HUES6 (cell line): ENCODE measurements around the gene KLHL33.

ENCODE experiments used
- H3K27ac ChIP-seq: 2 replicates; pipeline ENCODE4 v1.7.0; 2013; ENCODE audit warnings: low read depth, mild to moderate bottlenecking, low read length, inconsistent platforms
- H3K27me3 ChIP-seq: 2 replicates; pipeline ENCODE4 v1.6.1; 2013; ENCODE audit warnings: low read length; ENCODE audit not compliant: control insufficient read depth, insufficient read depth
- H3K36me3 ChIP-seq: 2 replicates; pipeline ENCODE4 v1.6.1; 2013; ENCODE audit warnings: low read length; ENCODE audit not compliant: control insufficient read depth, insufficient read depth
- H3K4me1 ChIP-seq: 2 replicates; pipeline ENCODE4 v1.6.1; 2013; ENCODE audit warnings: low read length; ENCODE audit not compliant: control insufficient read depth, insufficient read depth
- H3K4me3 ChIP-seq: 2 replicates; pipeline ENCODE4 v1.5.1; 2013; ENCODE audit warnings: low read depth, low read length
- H3K9ac ChIP-seq: one replicate; pipeline ENCODE4 v1.6.1; 2013; ENCODE audit warnings: mild to moderate bottlenecking, low read length
- H3K9me3 ChIP-seq: 2 replicates; pipeline ENCODE4 v1.6.1; 2013; ENCODE audit warnings: low read depth, low read length; ENCODE audit not compliant: control insufficient read depth, insufficient read depth

The KLHL33 gene, protein sequence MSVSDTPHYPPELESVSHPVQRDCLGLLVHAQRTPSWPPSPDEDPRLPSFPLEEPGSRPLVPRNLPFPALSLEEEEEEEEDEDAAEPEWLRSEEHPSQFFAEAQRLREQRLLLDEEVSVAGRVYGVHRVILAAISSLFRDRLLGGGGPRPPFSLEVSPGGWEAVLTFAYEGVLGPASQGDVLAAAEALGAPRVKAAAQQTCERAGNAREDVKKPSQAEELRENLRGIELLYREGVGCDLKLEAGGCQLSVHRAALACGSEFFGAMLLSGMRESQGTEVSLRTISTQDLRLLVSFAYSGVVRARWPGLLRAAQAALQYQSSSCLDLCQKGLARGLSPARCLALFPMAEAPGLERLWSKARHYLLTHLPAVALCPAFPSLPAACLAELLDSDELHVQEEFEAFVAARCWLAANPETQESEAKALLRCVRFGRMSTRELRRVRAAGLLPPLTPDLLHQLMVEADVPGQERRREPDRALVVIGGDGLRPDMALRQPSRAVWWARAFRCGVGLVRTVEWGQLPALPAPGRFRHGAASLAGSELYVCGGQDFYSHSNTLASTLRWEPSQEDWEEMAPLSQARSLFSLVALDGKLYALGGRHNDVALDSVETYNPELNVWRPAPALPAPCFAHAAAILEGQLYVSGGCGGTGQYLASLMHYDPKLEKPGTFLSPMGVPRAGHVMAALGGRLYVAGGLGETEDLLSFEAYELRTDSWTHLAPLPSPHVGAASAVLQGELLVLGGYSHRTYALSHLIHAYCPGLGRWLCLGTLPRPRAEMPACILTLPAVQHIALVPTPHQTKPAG

DNA sequence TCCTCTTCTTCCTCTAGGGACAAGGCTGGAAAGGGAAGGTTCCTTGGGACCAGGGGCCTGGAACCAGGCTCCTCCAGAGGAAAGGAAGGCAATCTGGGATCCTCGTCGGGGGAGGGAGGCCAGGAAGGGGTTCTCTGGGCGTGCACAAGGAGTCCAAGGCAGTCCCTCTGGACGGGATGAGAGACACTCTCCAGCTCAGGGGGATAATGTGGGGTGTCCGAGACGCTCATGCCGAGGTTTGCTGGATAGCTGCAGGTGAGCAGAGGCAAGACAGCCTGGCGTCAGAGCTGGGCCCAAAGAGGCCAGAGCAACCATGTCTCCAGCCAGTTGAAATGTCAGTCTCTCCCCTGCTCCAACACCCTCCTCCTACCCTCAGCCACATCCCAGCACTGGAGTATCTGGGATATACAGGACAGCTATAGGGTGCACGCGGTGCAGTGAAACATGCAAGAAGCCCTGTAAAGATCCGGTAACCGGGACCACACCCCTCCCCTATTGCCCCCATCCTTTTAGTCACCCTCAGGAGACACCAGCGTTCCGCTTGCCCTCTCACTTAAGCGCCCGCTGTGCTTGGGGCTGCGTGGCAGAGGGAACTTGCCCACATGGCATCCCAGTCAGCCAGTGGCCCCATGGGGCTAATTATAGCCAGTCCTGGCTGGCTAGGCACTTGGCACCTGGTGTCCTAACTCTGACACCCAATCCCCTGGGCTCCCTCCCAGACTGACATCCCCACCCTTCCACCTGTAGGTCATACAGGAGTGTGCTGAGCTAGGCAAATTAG, at the start of gene KLHL33:
Gene KLHL33 (minus strand): TSS at position 585 of the 781 bp plus-strand sequence. CDS start 355 bp downstream, at position 230.
- Histone ChIP-seq H3K9me3 (no peaks in the 10 kb centered on the region), H3K27ac (no peak within 1 kb of the TSS), H3K4me3 (no peak within 1 kb of the TSS)

DNA sequence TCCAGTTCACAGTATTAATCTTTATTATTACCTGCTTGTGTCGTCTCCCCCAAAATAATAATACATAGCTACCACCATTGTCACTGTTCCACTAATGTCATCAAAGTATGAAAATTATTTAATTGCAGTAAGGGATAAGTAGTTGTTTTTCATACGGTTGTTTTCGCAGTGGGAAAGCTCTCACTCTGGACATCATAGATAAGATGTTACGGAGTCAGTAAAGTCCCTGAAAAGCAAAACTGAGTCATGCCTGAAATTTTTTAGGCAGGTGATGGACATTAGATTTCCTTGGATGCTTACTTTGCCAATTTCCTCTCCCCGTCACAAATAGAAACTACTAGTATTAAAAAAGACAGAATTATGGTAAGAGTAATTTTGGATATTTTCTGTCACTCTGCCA, 46.4 kb upstream of the KLHL33 start:
- H3K9ac ChIP-seq: no peak overlapping the region
- H3K9me3 ChIP-seq: no peaks in the 10 kb centered on the region
- H3K4me3 ChIP-seq: no peak overlapping the region
- H3K36me3 ChIP-seq: peaks cover 25% of the 10 kb centered on the region
- no peak overlapping the region for H3K27ac ChIP-seq
- peaks cover 29% of the 10 kb centered on the region for H3K4me1 ChIP-seq
- no peaks in the 10 kb centered on the region for H3K27me3 ChIP-seq

More for the DNA sequence above, at the start of gene KLHL33:
- Histone ChIP-seq H3K27me3 (no peaks in the 10 kb centered on the region), H3K36me3 (no peaks in the 10 kb centered on the region), H3K9ac (no peak within 1 kb of the TSS), H3K4me1 (peaks cover 7% of the 10 kb centered on the region; the same call in 1 of the 2 replicates)

DNA sequence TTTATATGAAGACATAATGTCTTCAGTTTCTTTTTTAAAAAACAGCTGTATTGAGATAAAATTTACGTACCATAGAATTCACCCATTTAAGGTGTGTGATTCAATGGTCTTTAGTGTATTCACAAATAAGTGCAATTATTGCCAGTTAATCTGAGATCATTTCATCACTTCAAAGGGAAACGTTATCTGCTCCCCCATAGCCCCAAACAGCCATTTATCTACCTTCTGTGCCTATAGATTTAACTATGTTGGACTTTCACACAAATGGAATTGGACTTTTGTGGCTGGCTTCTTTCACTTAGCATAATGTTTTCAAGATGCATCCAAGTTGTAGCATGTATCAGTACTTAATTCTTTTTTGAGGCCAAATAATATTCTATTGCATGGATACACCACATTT, 42.9 kb upstream of the KLHL33 start:
- Histone ChIP-seq H3K9me3 (no peaks in the 10 kb centered on the region), H3K27me3 (no peaks in the 10 kb centered on the region), H3K9ac (no peak overlapping the region), H3K36me3 (peaks cover 60% of the 10 kb centered on the region), H3K4me1 (peaks cover 19% of the 10 kb centered on the region), H3K27ac (no peak overlapping the region), H3K4me3 (no peak overlapping the region)

DNA sequence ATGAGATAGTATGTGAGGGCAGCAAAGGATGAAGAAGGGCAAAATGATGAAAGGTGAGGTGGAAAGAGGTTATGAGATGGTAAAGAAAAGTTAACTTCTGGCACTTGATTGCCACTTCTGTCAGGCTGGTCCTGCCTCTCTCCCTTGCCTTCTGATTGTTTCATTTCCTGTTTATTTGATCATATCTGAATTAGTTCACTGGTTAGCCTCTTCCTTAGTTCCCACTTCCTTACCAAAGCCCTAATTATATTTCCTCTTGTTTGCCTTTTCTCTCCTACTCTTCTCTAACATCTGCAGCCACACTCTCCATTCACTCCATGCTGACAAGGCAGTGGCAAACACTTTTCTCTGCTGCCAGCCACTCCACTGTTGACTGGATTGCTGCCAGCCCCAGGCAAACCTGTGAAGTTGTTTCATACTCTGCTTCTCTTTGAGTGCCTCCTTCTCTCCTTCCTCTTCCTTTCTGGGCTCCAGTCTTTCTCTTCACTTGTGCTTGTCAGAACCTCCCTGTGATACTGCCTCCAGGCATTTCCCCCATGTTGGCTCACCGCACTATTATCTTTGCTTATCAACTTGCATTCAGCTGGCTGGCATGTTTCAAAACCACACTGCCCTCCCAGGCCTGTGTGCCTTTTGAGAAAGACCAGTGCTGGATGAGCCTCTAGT, 41.4 kb upstream of the KLHL33 start:
- no peak overlapping the region; the same call in 1 of the 2 replicates for H3K27ac ChIP-seq
- H3K27me3 ChIP-seq: no peaks in the 10 kb centered on the region
- no peak overlapping the region for H3K9ac ChIP-seq
- no peaks in the 10 kb centered on the region for H3K9me3 ChIP-seq
- peaks cover 16% of the 10 kb centered on the region for H3K4me1 ChIP-seq
- H3K36me3 ChIP-seq: peaks cover 75% of the 10 kb centered on the region
- no peak overlapping the region for H3K4me3 ChIP-seq

DNA sequence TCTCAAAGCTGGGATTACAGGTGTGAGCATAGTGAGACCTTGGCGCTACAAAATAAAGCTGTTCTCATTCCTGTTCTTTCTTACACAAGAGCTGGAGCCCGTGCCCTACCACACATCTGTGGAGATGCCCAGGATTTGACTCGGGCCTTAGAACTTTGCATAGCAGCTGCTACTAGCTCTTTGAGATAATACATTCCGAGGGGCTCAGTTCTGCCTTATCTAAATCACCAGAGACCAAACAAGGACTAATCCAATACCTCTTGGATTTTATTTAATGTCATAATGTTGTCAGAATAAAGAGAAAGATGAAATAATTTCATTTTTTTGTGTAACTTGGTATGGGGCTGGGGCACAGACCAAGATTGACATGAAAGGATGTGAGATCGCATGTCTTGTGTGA, 40.8 kb upstream of the KLHL33 start:
- H3K9me3 ChIP-seq: no peaks in the 10 kb centered on the region

DNA sequence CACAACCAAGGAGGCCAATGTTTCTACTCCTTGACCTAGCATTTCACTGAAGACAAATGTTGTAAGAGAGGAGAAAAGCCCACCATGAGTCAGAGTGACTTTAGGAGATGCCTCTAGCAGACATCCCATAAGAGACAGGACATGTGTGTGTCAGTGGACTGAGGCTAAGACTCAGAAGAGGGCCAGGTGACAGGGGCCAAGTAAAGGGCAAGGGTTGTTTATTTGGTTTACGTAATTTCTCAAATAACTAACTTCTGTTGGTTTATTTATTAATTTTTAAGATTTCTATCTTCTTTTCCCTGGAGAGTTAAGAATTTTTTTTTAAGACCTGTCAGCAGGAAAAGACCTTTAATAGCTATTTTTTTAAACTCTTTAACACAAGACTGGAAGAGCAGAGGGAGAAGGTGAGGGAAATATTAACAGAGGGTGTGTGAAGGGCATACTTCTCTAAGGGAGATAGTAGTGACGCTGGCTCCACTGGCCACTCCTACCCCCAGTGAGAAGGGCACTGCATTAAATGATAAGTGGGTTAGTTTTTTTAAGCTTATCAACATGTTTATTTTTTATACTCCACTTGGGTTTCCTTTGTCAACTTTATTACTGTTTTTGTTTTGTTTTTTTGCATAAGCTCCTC, 36.7 kb upstream of the KLHL33 start:
- H3K4me3 ChIP-seq: no peak overlapping the region; the same call in 1 of the 2 replicates
- H3K9me3 ChIP-seq: no peaks in the 10 kb centered on the region
- H3K4me1 ChIP-seq: peaks cover 16% of the 10 kb centered on the region
- H3K27ac ChIP-seq: no peak overlapping the region
- H3K27me3 ChIP-seq: no peaks in the 10 kb centered on the region
- no peak overlapping the region for H3K9ac ChIP-seq
- peaks cover 63% of the 10 kb centered on the region for H3K36me3 ChIP-seq

More for the DNA sequence above, 40.8 kb upstream of the KLHL33 start:
- H3K27ac ChIP-seq: no peak overlapping the region
- H3K27me3 ChIP-seq: no peaks in the 10 kb centered on the region
- H3K4me1 ChIP-seq: peaks cover 11% of the 10 kb centered on the region
- no peak overlapping the region for H3K9ac ChIP-seq
- H3K36me3 ChIP-seq: peaks cover 81% of the 10 kb centered on the region
- no peak overlapping the region for H3K4me3 ChIP-seq

DNA sequence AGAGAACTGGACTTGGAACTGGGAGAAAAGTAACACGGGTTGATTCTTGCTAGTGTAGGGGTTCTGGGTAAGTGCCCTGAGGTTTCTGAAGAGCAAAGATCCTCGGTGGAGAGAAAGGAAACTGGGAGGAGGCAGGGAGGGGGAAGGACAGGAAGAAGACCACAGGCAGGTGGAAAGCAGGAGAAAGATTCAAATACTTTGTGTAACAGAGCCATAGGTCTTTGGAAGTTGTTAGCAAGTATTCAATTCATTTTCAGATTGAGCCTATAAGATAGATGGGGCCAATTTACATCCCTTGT, 34.6 kb upstream of the KLHL33 start:
- Histone ChIP-seq H3K4me1 (peaks cover 11% of the 10 kb centered on the region), H3K9ac (peak overlapping the region; percentile 96), H3K4me3 (peak overlapping the region; percentile 92), H3K27me3 (no peaks in the 10 kb centered on the region), H3K27ac (no peak overlapping the region; the same call in 1 of the 2 replicates), H3K36me3 (peaks cover 42% of the 10 kb centered on the region), H3K9me3 (no peaks in the 10 kb centered on the region)

DNA sequence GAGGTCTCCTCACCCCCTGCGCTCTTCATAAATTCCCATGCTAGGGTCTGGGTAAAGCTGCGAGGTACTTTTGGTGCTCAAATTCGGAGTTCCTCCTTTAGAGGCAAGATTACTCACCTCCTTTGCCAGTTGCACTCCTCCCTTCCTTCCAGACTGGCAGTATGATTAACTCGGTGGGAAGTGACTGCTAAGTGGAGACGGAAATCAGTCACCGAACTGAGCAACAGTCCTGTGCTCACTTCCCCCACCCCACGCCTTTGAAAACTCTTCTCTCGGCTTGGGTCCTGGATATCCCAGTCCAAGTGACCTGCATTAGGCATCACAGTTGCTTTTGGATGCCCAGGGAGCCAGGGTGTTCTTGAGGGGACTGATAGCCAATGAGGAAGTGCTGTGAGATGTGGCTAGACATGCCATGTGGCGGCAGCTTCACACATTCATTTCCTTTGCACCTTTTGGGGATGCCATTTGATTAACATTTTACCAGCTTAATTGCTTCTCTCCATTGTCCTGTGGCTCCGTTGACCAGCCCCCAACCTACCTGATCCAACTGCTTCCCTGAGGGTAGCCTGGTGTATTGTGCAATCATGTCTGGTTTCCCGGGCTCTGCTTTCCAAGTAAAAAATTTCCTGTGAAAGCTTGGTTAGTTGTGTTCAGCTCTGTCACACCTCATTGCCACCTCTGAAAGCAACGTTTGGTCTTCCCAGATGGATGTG, 34.1 kb upstream of the KLHL33 start:
- Histone ChIP-seq H3K4me1 (peaks cover 11% of the 10 kb centered on the region), H3K9me3 (no peaks in the 10 kb centered on the region), H3K27me3 (no peaks in the 10 kb centered on the region), H3K36me3 (peaks cover 37% of the 10 kb centered on the region), H3K27ac (peak overlapping the region; percentile 68; the same call in 1 of the 2 replicates), H3K9ac (peak overlapping the region; percentile 96), H3K4me3 (peak overlapping the region; percentile 92)

DNA sequence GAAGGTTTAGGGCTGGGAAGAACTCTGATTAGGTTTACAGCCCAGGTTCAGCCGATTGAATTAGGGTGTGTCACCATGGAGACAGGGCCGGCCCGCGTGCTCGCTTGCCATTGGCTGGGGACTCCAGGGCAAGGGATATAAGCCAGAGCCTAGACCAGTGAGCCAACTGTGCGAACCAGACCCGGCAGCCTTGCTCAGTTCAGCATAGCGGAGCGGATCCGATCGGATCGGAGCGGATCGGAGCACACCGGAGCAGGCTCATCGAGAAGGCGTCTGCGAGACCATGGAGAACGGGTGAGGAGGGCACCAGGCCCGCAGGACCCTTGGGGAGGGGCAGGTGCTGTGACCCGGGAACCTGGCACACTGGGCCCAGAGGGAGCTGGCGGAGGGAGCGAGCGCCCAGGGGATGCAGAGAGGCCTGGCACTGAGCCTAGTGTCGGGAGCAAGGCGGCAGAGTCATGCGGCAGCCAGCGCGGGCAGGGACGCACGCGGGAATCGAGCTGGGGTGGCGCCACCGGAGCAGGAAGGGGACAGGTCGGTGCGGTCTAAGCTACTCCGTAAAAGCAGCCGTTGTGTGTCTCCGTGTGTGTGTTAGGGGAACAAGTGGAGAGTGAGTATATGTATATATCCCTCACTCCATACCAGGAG, 33.4 kb upstream of the KLHL33 start, which contains the start of gene PNP:
Gene PNP (plus strand): TSS at position 165 of the 648 bp plus-strand sequence. CDS start 119 bp downstream, at position 284.
- H3K27ac ChIP-seq: peak within 1 kb of the TSS; percentile 68; the same call in 1 of the 2 replicates
- H3K4me1 ChIP-seq: peaks cover 11% of the 10 kb centered on the region
- H3K27me3 ChIP-seq: no peaks in the 10 kb centered on the region
- H3K9ac ChIP-seq: peak within 1 kb of the TSS; percentile 96
- H3K9me3 ChIP-seq: no peaks in the 10 kb centered on the region
- peak within 1 kb of the TSS; percentile 92 for H3K4me3 ChIP-seq
- peaks cover 30% of the 10 kb centered on the region for H3K36me3 ChIP-seq
